HK-2 (cell line): ENCODE results near the gene DGKI.

ENCODE experiments used
- DNase-seq: peaks from one replicate; pipeline ENCODE4 v3.0.0-alpha.2; 2018; ENCODE audit not compliant: unreplicated experiment

The DGKI gene

GRCh38 chr7:137689761-137690160, 157.0 kb downstream of the DGKI start:
- no peak for DNase-seq

GRCh38 chr7:137687556-137688265, 159.1 kb downstream of the DGKI start:
- DNase-seq, result no peak

- DNase-seq, result no peak
These were observed 161.2 kb downstream of the DGKI start for GRCh38 chr7:137685433-137686164.

DNA sequence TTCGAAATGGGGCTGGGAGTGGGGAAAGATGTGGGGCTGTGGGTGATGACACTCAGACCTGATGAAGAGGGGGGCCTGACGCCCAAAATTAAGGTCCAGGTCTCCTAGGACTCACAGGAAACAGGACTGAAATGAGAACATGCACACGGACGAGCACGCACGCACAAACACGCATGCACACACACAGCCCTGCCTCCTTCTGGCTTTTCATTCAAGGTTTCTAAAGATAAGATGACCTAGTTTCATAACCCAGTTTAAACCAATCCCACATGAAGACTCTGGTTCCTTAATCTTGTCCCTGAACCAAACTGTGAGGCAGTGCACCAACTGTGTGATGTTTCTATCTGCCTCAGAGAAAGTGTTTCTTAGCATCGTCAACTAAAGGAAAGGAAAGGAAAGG, 162.0 kb downstream of the DGKI start:
- DNase-seq, result no peak

GRCh38 chr7:137684316-137684715, 162.5 kb downstream of the DGKI start:
- DNase-seq, result no peak

DNA sequence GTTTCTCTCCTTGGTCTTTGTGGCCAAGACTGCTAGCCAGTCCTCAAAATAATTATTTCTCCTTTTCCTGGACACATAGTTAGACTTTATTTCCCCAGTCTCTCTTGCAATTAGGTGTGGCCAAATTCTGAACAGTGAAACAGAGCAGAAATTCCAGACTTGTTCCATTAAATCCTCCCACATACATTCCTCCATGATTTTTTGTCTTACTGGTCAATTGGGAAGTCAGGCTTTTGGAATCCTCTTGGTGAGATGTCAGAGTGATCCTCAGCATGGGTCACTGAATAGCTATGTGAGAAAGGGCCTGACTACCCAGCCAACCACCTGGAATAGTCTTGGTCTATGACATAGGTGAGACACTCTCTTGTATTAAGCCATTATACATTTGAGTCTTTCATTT, 164.2 kb downstream of the DGKI start:
- DNase-seq, result no peak

DNA sequence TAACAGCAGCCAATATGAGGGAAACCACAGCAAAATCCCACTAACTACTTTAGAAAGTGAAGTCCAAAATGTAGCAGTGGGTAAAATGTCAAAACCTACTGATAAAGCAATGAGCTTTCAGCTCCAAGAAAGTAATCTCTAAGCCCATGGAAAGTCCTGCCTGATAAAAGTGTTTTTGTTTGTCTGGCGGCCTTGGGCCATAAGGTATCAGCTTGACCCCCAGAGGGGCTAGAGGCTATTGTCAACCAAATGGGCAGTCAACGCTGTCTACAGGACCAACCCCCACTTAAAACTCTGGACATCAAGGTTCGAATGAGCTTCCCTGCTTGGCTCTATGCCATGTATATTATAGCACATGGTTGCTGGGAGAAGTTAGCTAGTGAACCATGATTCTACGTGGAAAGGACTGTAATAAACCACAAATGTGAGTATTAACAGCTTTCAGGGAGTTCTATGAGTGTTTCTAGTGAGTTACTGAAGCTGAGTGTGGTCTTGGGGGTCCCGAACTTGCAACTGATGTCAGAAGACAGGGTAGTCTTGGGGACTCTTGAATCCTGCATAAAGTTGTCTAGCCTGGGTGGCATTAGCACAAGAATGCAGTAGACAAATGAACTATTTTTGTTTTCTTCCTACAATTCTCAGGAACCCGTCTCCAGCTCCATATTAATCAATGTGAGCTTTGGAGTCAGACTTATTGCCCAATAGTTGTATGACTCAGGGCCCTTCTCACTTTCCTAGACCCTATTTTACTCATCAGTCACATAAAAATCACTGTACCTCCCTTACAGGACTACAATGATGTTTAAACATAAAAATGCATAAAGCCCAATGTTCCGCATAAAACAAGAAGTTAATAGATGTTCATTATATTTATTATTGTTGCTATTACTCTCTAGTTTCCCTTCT, 164.9 kb downstream of the DGKI start:
- no peak for DNase-seq

- no peak for DNase-seq
These were observed 172.0 kb downstream of the DGKI start for GRCh38 chr7:137674551-137675409.

DNA sequence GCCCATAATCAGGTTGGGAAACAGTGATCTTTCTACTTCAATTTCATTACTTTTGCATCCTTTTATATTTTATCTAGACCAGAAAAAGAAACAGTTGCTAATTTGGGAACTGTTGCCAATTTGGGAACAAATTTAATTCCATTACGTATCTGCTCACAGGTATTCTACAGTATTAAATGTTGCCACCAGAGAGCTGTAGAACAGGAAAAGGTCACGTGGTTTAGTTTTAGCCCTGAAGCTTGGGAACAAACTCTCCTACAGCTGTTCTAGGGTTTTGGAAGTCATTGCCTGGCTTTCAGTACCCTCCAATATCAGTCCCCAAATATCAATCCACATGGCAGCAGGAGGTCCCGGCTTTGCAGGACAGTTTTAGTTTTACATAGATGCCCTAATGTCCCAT, 172.7 kb downstream of the DGKI start:
- no peak for DNase-seq

DNA sequence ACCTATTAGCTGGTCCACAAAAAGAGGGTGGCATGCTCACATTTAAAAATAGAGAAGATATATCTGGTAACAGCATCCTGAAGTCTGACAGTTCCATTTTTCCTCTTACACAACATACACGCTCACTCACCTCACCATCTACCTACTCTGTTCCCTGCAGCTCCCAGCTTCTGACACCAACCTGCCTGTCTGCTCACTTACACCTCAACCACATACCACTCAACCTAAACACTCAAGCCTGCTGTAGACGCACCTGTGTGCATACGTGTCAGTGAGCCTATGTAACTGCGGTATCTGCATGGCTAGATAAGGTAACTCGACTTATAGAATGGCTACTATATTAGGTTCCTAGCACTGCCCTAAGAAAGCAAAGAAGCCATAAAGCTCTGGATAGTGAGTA, 174.9 kb downstream of the DGKI start:
- no peak for DNase-seq

- DNase-seq, result no peak
These were observed 176.3 kb downstream of the DGKI start for GRCh38 chr7:137670222-137671064.

GRCh38 chr7:137669706-137670105, 177.1 kb downstream of the DGKI start:
- no peak for DNase-seq

DNA sequence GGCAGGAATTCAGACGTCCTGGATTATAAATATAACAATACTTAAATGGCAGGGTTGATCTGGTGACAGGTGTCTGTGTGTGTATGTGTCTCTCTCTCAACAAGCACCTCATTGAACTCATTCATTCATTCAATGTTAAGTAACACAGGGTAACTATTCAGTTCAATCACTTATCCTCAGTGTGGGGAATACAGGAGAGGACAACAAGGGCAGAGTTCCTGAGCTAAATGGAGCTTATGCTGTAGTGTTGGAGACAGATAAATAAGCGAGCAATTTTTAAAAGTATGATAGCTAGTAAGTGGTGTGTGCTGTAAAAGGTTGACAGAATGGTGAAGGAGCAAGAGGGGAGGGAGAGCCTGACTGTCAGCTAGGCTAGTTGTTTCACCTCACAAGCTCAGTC, 178.4 kb downstream of the DGKI start:
- DNase-seq, result no peak

DNA sequence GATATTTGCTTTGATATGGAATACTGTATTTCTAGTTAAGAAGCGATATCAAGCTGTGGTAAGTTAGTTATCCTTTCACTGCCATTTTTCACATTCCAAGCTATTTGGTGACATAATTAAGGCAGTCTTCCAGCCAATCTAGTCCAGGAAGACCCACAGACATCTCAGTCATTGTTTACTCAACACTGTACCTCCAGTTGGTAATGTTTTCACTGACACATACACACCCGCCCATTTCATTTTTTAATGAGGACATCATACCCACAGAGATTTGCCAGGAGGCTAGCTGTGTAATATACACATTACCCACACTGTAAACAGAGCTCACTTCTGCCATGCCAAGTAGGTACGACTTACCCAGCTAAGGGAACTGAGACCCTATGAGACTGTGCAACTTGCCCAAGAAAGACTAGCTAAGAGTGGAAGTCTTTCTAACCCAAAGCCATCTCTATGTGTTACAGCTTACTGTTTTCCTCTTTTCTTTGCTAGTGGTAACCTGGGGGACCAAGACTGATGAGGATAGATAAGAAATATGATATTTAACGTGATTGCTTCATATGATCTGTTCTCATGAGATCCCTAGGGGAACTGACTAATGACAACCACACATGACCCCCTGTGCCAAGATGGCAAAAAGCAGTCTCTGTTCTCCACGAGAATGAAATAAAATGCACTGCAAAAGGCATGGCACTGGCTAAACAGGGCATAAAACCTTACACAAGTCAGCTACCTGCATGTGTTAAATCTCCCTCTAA, 179.0 kb downstream of the DGKI start:
- no peak for DNase-seq

DNA sequence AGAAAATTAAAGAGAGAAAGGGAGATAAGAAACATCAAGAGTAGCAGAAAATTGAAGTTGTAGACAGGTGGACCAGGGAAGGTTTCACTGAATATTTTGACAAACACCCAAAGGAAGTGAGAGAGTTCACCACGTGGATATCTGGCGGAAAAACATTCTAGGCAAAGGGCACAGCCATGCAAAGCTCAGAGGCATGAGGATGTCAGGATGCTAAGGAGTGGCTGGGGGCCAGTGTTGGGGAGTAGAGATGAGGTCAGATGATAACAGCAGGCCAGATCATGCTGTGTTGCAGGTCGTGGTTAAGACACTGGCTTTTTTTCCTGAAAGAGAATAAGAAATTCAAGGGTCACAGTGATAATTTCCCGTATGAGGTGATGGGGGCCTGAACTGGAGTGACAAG, 181.9 kb downstream of the DGKI start:
- no peak for DNase-seq

GRCh38 chr7:137661634-137662033, 185.1 kb downstream of the DGKI start:
- no peak for DNase-seq

GRCh38 chr7:137658190-137658900, 188.4 kb downstream of the DGKI start:
- no peak for DNase-seq

DNA sequence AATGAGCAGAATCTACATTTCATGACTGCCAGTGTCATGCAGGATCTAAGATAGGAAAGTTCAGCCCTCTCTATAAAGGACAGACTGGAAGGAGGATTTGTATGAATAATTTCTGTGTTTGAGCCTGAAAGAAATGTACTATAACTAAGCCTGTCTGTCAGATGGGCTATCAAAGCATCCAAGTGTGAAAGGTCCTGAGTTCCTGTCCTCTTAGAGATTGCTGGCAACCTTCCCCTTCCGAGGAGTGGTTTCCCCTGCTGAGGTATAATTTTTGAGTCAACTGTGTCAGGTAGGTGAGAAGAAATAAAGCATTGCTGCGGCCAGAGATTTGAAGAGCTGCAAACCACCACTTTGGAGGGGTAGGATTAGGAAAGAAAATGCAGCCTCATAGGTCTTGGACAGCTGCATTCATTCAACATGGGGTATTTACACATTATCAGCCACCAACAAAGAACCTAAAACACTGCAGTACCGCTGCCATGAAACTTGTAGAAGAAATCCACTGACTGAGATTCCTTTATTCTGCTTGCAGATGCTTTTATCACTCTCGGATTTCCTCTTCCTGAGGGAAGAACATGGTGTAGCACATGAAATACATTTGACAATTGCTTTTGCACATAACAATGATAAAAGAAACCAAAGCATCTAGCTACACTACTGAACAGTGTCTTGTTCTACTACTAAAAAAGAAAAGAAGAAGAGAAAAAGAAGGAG, 189.1 kb downstream of the DGKI start:
- DNase-seq, result no peak

- no peak for DNase-seq
These were observed 189.9 kb downstream of the DGKI start for GRCh38 chr7:137656850-137657232.
